Lower lobe of right lung (tissue), 2 donors: ENCODE data around the gene TNNT3. TPM values are rescaled to one million over a fixed set of nuclear protein-coding genes. Genes with fewer than 3 reads are reported as not detected.

Source experiments
- ATAC-seq, 2 donors: fragments of 200-7000 bp; cut with Tn5 transposase; one replicate each; pipeline ENCODE4 v1.9.1; 2020 to 2022; ENCODE audit warnings: mild to moderate bottlenecking in 2 of 2, moderate library complexity in 2 of 2
- DNase-seq: peaks from one replicate; pipeline ENCODE4 v3.0.0-alpha.2; 2020
- H3K27ac ChIP-seq: fragments of 200-600 bp; one replicate; pipeline ENCODE4 v1.8.0; 2022
- H3K27me3 ChIP-seq: fragments of 200-600 bp; one replicate; pipeline ENCODE4 v1.8.0; 2022; ENCODE audit warnings: low read depth
- H3K36me3 ChIP-seq: fragments of 200-600 bp; one replicate; pipeline ENCODE4 v1.8.0; 2022; ENCODE audit warnings: mild to moderate bottlenecking
- H3K4me1 ChIP-seq: fragments of 200-600 bp; one replicate; pipeline ENCODE4 v1.8.0; 2022
- H3K4me3 ChIP-seq: fragments of 200-600 bp; one replicate; pipeline ENCODE4 v1.8.0; 2022; ENCODE audit warnings: mild to moderate bottlenecking
- H3K9me3 ChIP-seq: fragments of 200-600 bp; one replicate; pipeline ENCODE4 v1.8.0; 2022
- CTCF ChIP-seq: fragments of 200-600 bp; IDR thresholded peaks from one replicate; pipeline ENCODE4 v1.8.0; 2022; ENCODE audit warnings: antibody characterized with exemption, mild to moderate bottlenecking
- intact Hi-C: fragments of 100-400 bp; cut with DNase I; formaldehyde crosslinking; loops from one replicate; pipeline ENCODE4 v1.11.0; 2022
- total RNA-seq: library from RNA; stranded (reverse); fragmentation: NEBNext Ultra II Directional; extraction: Animal tissue kit (Norgen Biotek cat#: 25700); gene quantifications from one replicate; pipeline ENCODE4 v1.2.1, GENCODE V29; 2021
- donor health status: DM: no; HTN: yes; CAD: no; lungs with severe emphysema.

Gene TNNT3
- total RNA-seq, 1 donor from 2014 or later, result 4.7 TPM

GRCh38 chr11:1899090-1899489 lies 20.4 kb upstream of the TNNT3 start:
- intact Hi-C loops, result no loop called here

GRCh38 chr11:1899686-1900085 lies 19.8 kb upstream of the TNNT3 start:
- ATAC-seq (no peak), DNase-seq (no peak)
- TF ChIP-seq CTCF, result no peak
- Histone ChIP-seq H3K4me1 (no peaks in the 10 kb centered on the region), H3K27me3 (peaks cover 5% of the 10 kb centered on the region), H3K36me3 (no peaks in the 10 kb centered on the region), H3K9me3 (no peaks in the 10 kb centered on the region), H3K27ac (no peak overlapping the region), H3K4me3 (no peak overlapping the region)
- intact Hi-C loops, result no loop called here

More at GRCh38 chr11:1899090-1899489, 20.4 kb upstream of the TNNT3 start:
- no peak overlapping the region for H3K27ac ChIP-seq
- ATAC-seq (no peak), DNase-seq (no peak)
- no peaks in the 10 kb centered on the region for H3K4me1 ChIP-seq
- no peaks in the 10 kb centered on the region for H3K36me3 ChIP-seq
- no peak overlapping the region for H3K4me3 ChIP-seq
- peaks cover 5% of the 10 kb centered on the region for H3K27me3 ChIP-seq
- no peak for TF ChIP-seq CTCF
- H3K9me3 ChIP-seq, result no peaks in the 10 kb centered on the region

GRCh38 chr11:1906181-1906580 lies 13.3 kb upstream of the TNNT3 start:
- H3K4me3 ChIP-seq, result no peak overlapping the region
- no peak for TF ChIP-seq CTCF
- H3K36me3 ChIP-seq, result no peaks in the 10 kb centered on the region
- no peaks in the 10 kb centered on the region for H3K4me1 ChIP-seq
- DNase-seq (no peak), ATAC-seq (no peak)
- no peaks in the 10 kb centered on the region for H3K9me3 ChIP-seq
- intact Hi-C loops, result no loop called here
- no peaks in the 10 kb centered on the region for H3K27me3 ChIP-seq
- H3K27ac ChIP-seq, result no peak overlapping the region

DNA sequence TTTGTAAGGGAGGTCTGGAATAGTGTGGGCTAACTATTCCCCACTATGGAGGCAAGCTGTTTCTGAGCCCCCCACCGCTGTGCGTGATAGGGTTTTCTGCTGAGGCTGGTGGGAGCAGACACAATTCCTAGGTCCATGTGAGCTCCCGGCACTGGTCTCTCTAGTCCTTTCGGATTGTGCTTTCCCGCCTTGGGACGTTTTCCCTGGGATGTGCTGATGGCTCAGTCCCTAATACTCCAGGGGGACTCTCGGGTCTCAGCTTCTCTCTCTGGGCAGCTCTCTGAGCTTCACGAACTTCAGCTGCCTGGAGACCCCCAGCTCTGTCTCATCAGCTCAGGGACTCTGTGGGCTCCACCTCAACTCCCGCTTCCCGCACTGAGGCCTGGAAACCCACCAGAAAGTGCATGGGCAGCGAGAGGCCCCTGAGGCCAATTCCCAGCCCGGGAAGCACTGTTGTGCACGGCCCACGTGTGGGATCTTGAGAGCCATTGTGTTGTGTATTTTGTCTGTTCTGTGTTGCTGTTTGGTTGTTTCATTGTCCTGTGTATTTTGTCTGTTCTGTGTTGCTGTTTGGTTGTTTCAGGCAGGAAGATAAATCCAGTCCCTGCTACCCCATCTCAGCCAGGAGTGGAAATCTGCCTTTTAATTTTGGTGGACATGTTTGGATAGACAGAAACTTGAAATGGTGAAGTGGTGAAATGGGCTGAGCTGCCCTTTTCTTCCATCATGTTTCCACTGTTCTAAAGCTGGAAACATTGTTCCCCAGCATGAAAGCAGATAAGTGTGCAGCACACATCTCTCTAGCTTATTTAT lies 12.7 kb upstream of the TNNT3 start:
- Histone ChIP-seq H3K27me3 (no peaks in the 10 kb centered on the region), H3K9me3 (no peaks in the 10 kb centered on the region), H3K36me3 (no peaks in the 10 kb centered on the region), H3K27ac (no peak overlapping the region), H3K4me1 (no peaks in the 10 kb centered on the region), H3K4me3 (no peak overlapping the region)
- DNase-seq (no peak), ATAC-seq (no peak)
- intact Hi-C loops, result no loop called here
- no peak for TF ChIP-seq CTCF

DNA sequence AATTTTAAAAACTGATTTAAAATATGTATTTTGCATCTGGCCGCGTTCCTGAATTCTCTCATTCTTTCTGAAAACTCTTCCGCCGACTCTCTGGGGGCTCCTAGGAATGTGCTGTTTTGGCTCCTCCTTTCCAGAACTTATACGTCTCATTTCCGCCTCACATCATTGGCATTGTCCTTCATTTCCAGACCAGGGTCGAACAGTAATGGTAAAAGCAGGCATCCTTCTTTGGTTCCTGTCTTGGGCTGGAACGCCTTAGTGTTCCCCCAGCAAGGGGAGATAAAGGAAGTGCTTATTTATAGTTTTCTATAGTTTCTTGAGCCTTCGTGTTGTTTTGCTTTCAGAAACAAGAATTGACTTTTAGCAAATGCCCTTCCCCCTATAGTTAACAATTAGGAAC lies 10.9 kb upstream of the TNNT3 start:
- no peak for TF ChIP-seq CTCF
- Histone ChIP-seq H3K4me3 (no peak overlapping the region), H3K4me1 (no peaks in the 10 kb centered on the region), H3K36me3 (no peaks in the 10 kb centered on the region), H3K9me3 (no peaks in the 10 kb centered on the region), H3K27ac (no peak overlapping the region), H3K27me3 (no peaks in the 10 kb centered on the region)
- intact Hi-C loops, result no loop called here
- ATAC-seq (no peak), DNase-seq (no peak)
